ENCODE measurements around the gene FAM25A.

GRCh38 chr10:87060280-87060928, 40.3 kb downstream of the FAM25A start:
- no peak for TF ChIP-seq CTCF (IDR thresholded peaks at IDR 0.05)
- TF ChIP-seq POLR2A (IDR thresholded peaks at IDR 0.05), result no peak
- TF ChIP-seq POLR2AphosphoS5 (IDR thresholded peaks at IDR 0.05), result no peak

All from transverse colon (tissue), 4 donors.